Effector memory CD8-positive, alpha-beta T cell (primary cell): ENCODE data around the gene GADD45A.

ENCODE experiments used
- ATAC-seq: fragments of 150-1000 bp; cut with Tn5 transposase; replicated peaks from 2 replicates; pipeline ENCODE4 v1.10.0; 2021; ENCODE audit warnings: mild to moderate bottlenecking, moderate library complexity
- DNase-seq, 3 experiments: peaks; one replicate each; pipeline ENCODE4 v3.0.0; 2021
- H3K27ac Mint-ChIP-seq, 2 donors: one replicate each; pipeline ENCODE4 v1.8.0; 2022; ENCODE audit warnings: mild to moderate bottlenecking in 2 of 2, mixed read lengths in 2 of 2, moderate library complexity in 2 of 2
- H3K27me3 Mint-ChIP-seq, 2 donors: one replicate each; pipeline ENCODE4 v1.8.0; 2022; ENCODE audit warnings: mixed read lengths in 2 of 2
- H3K36me3 Mint-ChIP-seq: one replicate; pipeline ENCODE4 v1.8.0; 2022; ENCODE audit warnings: mild to moderate bottlenecking, moderate library complexity, mixed read lengths; ENCODE audit not compliant: insufficient read depth
- H3K4me1 Mint-ChIP-seq, 2 donors: one replicate each; pipeline ENCODE4 v1.8.0; 2022; ENCODE audit warnings: low read depth in 2 of 2, mixed read lengths in 2 of 2
- H3K4me3 Mint-ChIP-seq, 2 donors: one replicate each; pipeline ENCODE4 v1.8.0; 2022; ENCODE audit warnings: mild to moderate bottlenecking in 2 of 2, mixed read lengths in 2 of 2, moderate library complexity in 2 of 2
- H3K9me3 Mint-ChIP-seq, 2 donors: one replicate each; pipeline ENCODE4 v1.8.0; 2022; ENCODE audit warnings: mixed read lengths in 2 of 2

The GADD45A gene

DNA sequence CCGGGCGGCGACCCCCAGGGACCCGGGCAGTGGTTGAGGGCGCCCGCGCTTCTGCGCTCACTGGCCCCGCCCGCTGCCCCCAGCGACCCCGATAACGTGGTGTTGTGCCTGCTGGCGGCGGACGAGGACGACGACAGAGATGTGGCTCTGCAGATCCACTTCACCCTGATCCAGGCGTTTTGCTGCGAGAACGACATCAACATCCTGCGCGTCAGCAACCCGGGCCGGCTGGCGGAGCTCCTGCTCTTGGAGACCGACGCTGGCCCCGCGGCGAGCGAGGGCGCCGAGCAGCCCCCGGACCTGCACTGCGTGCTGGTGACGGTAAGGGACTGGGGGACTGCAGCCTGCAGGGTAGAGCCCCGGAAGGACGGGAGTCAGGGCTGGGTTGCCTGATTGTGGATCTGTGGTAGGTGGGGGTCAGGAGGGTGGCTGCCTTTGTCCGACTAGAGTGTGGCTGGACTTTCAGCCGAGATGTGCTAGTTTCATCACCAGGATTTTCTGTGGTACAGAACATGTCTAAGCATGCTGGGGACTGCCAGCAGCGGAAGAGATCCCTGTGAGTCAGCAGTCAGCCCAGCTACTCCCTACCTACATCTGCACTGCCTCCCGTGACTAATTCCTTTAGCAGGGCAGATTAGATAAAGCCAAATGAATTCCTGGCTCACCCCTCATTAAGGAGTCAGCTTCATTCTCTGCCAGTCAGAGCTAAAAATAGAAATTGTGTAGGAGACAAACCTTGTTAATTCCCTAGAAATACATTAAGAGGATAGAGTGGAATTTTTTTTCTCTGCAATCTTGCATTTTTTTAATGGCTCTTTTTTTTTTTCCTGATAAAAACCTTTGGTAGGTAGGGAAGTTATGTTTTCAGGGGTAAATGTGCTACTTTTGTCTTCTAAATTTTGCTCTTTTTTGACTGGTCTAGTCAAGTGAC lies 1.5 kb downstream of the GADD45A start:
- Mint-ChIP-seq H3K4me3 (peak overlapping the region; percentile 90 to 100), H3K27me3 (no peaks in the 10 kb centered on the region), H3K9me3 (no peaks in the 10 kb centered on the region), H3K4me1 (peaks cover 18 to 19% of the 10 kb centered on the region in 2 donors), H3K27ac (peak overlapping the region; percentile 84 to 95), H3K36me3 (peaks cover 26% of the 10 kb centered on the region)
- DNase-seq (peak; percentile 59 to 63 (median 63)), ATAC-seq (peak; percentile 31)

DNA sequence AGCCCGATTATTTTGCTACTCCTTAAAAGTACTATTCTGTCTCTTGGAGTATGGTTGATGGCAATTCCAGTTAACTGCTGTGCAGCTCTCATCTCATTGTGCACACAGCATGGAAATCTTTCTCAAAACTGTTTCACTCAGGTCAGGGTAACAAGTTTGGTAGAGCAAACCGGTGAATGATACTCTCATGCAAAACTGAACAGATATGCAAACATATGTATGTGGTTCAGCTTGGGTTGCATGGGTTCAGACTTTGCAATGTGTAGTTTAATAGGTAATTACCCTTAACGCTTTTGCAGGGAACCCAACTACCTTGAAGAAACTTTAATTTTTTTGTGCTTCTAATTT lies 2.2 kb downstream of the GADD45A start:
- Mint-ChIP-seq H3K4me3 (peak overlapping the region; percentile 90 to 100), H3K27me3 (no peaks in the 10 kb centered on the region), H3K36me3 (peaks cover 26% of the 10 kb centered on the region), H3K4me1 (peaks cover 18 to 19% of the 10 kb centered on the region in 2 donors), H3K9me3 (no peaks in the 10 kb centered on the region), H3K27ac (peak overlapping the region; percentile 84 to 95)
- DNase-seq: no peak
- ATAC-seq: no peak

DNA sequence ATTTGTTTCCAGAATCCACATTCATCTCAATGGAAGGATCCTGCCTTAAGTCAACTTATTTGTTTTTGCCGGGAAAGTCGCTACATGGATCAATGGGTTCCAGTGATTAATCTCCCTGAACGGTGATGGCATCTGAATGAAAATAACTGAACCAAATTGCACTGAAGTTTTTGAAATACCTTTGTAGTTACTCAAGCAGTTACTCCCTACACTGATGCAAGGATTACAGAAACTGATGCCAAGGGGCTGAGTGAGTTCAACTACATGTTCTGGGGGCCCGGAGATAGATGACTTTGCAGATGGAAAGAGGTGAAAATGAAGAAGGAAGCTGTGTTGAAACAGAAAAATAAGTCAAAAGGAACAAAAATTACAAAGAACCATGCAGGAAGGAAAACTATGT lies 2.6 kb downstream of the GADD45A start:
- Mint-ChIP-seq H3K4me1 (peaks cover 18 to 19% of the 10 kb centered on the region in 2 donors), H3K36me3 (peaks cover 26% of the 10 kb centered on the region), H3K9me3 (no peaks in the 10 kb centered on the region), H3K27me3 (no peaks in the 10 kb centered on the region), H3K4me3 (no peak overlapping the region), H3K27ac (no peak overlapping the region)
- DNase-seq (no peak), ATAC-seq (no peak)

GRCh38 chr1:67688526-67689219 lies 3.7 kb downstream of the GADD45A start:
- peaks cover 26% of the 10 kb centered on the region for H3K36me3 Mint-ChIP-seq
- peak overlapping the region in 1 of 2 donors; percentile 8 for H3K27ac Mint-ChIP-seq
- ATAC-seq (no peak), DNase-seq (no peak)
- no peaks in the 10 kb centered on the region for H3K9me3 Mint-ChIP-seq
- no peaks in the 10 kb centered on the region for H3K27me3 Mint-ChIP-seq
- no peak overlapping the region for H3K4me3 Mint-ChIP-seq
- peaks cover 18 to 19% of the 10 kb centered on the region in 2 donors for H3K4me1 Mint-ChIP-seq

DNA sequence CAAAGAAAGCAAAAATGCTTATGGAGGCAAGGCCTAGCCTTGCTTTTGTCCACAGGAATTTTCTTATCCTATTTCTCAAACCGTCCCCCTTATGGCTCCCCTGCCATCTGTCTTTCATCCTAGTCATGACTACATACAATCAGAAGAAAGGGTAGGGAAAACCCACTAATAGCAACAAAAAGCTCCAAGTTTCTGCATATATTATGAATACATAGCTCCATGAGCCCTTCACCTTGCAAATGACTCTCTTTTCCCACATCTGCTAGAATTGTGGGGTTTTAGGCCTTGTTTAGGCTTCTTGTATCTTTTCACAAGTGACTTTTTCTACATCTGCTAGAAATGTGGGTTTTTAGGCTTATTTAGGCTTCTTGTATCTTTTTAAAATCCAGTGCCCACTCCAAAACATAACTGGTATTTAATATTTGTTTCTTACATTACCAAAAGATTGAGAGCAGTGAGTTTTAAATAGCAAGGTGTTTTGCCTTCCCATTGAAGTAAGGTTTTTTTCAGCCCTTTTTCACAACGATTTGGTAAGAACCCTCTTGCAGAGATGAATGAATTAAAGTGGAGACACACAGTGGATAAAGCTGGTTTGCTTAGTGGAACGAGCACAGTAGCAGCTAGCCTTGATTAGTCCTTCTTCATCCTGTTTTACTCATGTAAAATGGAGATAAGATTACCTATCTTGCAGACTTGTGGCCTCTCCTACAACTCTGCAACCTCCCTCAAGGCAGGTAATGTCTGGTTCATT lies 4.4 kb downstream of the GADD45A start:
- DNase-seq: no peak

DNA sequence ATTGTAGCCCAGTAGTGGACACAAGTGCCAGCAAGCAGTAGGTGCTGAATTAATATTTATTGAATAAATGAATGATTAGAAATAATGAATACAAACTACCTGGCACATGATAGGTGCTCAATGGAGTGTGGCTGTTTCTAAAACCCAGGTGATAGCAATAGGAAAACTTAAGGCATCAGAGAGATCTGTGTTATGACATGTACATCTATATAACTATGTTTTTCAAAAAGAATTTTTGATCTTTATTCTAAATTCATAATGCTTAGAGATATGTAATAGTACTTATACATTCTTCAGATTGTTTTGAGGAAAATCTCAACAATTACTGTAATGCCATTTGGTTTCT lies 5.0 kb downstream of the GADD45A start:
- no peaks in the 10 kb centered on the region for H3K27me3 Mint-ChIP-seq
- ATAC-seq (no peak), DNase-seq (no peak)
- H3K4me3 Mint-ChIP-seq: no peak overlapping the region
- no peaks in the 10 kb centered on the region for H3K9me3 Mint-ChIP-seq
- peaks cover 11 to 13% of the 10 kb centered on the region in 2 donors for H3K4me1 Mint-ChIP-seq
- H3K36me3 Mint-ChIP-seq: peaks cover 19% of the 10 kb centered on the region
- H3K27ac Mint-ChIP-seq: no peak overlapping the region

More for the DNA sequence above, 4.4 kb downstream of the GADD45A start:
- ATAC-seq: no peak
- Mint-ChIP-seq H3K27me3 (no peaks in the 10 kb centered on the region), H3K4me1 (peaks cover 15 to 18% of the 10 kb centered on the region in 2 donors), H3K27ac (no peak overlapping the region), H3K9me3 (no peaks in the 10 kb centered on the region), H3K4me3 (no peak overlapping the region), H3K36me3 (peaks cover 23% of the 10 kb centered on the region)

DNA sequence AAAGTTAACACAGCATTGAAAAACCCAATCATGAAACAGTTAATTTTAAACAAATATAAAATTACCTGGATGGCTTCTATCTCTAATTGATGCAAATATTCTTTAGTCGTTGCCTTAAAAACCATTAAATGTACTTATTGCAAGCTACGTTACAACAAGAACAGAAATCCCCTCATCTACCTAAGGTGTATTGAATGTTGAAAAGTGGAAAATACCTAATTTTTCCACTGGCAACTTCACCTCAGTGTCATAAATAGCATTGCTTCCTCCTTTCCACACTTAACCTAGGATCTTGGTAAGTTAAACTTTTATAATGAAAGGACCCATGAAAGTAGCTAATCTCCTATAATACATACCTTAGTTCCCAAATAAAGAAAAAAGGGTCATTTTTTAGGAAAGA lies 5.4 kb downstream of the GADD45A start:
- no peak overlapping the region for H3K4me3 Mint-ChIP-seq
- peaks cover 16% of the 10 kb centered on the region for H3K36me3 Mint-ChIP-seq
- ATAC-seq (no peak), DNase-seq (no peak)
- H3K9me3 Mint-ChIP-seq: no peaks in the 10 kb centered on the region
- H3K27ac Mint-ChIP-seq: no peak overlapping the region
- H3K4me1 Mint-ChIP-seq: peaks cover 10% of the 10 kb centered on the region in 2 donors
- no peaks in the 10 kb centered on the region for H3K27me3 Mint-ChIP-seq

DNA sequence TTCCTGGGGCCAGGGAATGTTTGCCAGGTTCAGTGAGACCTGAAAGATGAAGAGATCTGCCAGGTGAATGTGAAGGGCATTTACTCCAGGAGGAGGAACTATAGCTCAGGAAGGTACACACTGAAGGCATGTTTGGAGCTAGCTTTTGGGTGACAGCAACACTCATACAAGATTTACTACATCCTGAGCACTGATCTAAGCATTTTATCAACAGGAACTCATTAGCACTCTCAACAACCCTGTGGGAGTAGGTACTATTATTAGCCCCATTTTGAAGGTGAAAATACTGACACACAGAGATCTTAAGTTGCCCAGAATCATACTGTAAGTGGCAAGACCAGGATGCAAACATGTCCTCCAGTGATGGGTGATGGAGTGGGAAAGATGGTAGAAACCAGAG lies 6.7 kb downstream of the GADD45A start:
- Mint-ChIP-seq H3K27me3 (no peaks in the 10 kb centered on the region), H3K36me3 (peaks cover 4% of the 10 kb centered on the region)

DNA sequence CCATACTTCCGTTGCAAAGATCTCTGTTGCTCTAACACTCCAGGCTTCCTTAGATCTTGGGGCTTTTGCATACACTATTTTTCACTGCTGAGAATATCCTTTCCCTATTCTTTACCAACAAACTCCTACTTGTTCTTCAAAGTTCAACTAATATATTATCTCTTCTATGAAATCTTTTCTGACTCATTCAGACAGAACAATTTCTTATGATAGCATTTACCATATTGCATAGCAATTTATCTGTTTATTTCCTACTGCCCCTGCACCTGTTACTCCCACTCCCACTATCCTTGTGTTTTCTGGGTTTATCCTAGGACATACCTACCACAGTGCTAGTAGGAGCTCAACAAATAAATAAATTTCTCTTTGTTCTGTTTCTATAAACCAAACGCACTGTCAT lies 11.0 kb downstream of the GADD45A start:
- H3K27me3 Mint-ChIP-seq: peaks cover 1 to 7% of the 10 kb centered on the region in 2 donors
- H3K36me3 Mint-ChIP-seq: no peaks in the 10 kb centered on the region
- DNase-seq (no peak), ATAC-seq (no peak)
- no peaks in the 10 kb centered on the region for H3K4me1 Mint-ChIP-seq
- H3K4me3 Mint-ChIP-seq: no peak overlapping the region
- no peak overlapping the region for H3K27ac Mint-ChIP-seq
- H3K9me3 Mint-ChIP-seq: no peaks in the 10 kb centered on the region

More for the DNA sequence above, 6.7 kb downstream of the GADD45A start:
- ATAC-seq (no peak), DNase-seq (no peak)
- Mint-ChIP-seq H3K9me3 (no peaks in the 10 kb centered on the region), H3K4me1 (peaks cover 4 to 6% of the 10 kb centered on the region in 2 donors), H3K27ac (no peak overlapping the region), H3K4me3 (no peak overlapping the region)

DNA sequence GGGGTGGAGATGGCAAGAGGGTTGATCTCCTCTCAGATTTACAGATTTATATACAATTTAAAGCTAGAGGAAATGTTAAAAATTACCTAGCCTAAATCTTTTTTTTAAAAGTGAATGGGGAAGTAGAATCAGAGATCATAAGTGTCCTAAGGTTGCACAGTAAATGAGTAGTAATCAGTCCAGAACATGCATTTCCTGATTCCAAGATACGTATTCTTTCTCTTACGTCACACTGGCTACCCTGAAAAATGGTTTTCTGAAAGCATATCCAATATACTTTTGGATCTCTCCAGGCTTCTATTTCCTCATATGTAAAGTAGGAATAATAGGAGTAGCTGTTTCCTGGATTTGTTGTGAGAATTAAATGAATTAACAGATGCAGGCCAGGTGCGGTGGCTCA lies 11.7 kb downstream of the GADD45A start:
- Mint-ChIP-seq H3K36me3 (no peaks in the 10 kb centered on the region), H3K4me3 (no peak overlapping the region), H3K27ac (no peak overlapping the region), H3K4me1 (no peaks in the 10 kb centered on the region), H3K9me3 (no peaks in the 10 kb centered on the region), H3K27me3 (peaks cover 5 to 12% of the 10 kb centered on the region in 2 donors)
- no peak for ATAC-seq
- no peak for DNase-seq

DNA sequence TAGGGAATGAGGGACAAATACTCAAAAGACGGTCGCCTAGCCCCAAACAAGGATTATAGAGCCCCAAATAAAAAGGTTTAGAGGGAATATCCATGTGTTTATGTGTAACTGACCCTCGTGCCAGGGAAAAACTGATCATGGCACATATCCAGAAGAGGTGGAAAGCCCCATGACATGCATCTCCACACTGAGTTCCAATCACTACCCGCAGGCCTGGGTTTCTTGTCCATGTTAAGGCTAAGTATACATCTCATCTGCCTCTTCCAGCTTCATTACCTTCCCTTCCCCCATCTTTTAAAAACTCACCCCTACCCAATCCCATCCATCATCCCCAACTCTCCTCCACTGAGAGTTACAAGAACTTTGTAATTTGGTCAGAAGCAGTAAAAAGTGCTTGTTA lies 15.2 kb downstream of the GADD45A start:
- no peak overlapping the region for H3K4me3 Mint-ChIP-seq

GRCh38 chr1:67700692-67701410 lies 15.8 kb downstream of the GADD45A start:
- no peak for DNase-seq
- no peak for ATAC-seq
- peaks cover 5 to 12% of the 10 kb centered on the region in 2 donors for H3K27me3 Mint-ChIP-seq
- H3K4me1 Mint-ChIP-seq: no peaks in the 10 kb centered on the region
- H3K4me3 Mint-ChIP-seq: no peak overlapping the region
- no peak overlapping the region for H3K27ac Mint-ChIP-seq
- no peaks in the 10 kb centered on the region for H3K36me3 Mint-ChIP-seq
- H3K9me3 Mint-ChIP-seq: no peaks in the 10 kb centered on the region

More for the DNA sequence above, 15.2 kb downstream of the GADD45A start:
- no peaks in the 10 kb centered on the region for H3K36me3 Mint-ChIP-seq
- no peak for DNase-seq
- no peak for ATAC-seq
- no peaks in the 10 kb centered on the region for H3K9me3 Mint-ChIP-seq
- no peak overlapping the region for H3K27ac Mint-ChIP-seq
- peaks cover 5 to 12% of the 10 kb centered on the region in 2 donors for H3K27me3 Mint-ChIP-seq
- no peaks in the 10 kb centered on the region for H3K4me1 Mint-ChIP-seq

- no peaks in the 10 kb centered on the region for H3K9me3 Mint-ChIP-seq
- no peak overlapping the region for H3K27ac Mint-ChIP-seq
- DNase-seq (no peak), ATAC-seq (no peak)
- no peaks in the 10 kb centered on the region for H3K36me3 Mint-ChIP-seq
- peaks cover 5 to 12% of the 10 kb centered on the region in 2 donors for H3K27me3 Mint-ChIP-seq
- H3K4me3 Mint-ChIP-seq: no peak overlapping the region
- H3K4me1 Mint-ChIP-seq: no peaks in the 10 kb centered on the region
Measured at GRCh38 chr1:67701876-67702275, 16.9 kb downstream of the GADD45A start.
